Measurements from ENCODE around the gene SCAF11.

DNA sequence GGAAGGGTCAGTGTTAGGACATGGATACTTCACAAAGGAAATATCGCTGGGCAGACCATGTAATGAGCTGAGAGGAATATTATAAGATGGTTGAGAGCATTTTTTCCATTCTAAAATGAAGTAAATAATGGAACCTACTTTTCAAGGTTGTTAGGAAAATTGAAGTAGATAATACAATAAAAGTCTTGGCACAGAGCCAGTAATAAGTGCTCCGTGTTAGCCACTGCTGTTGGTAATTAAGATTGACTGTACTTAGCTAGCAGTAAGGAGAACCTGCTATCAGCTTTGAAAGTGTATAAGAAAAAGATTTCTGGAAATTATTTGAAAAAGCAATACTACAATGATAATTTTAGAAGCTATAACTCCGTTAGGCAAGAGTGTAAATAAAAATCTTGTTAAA lies 77.6 kb downstream of the SCAF11 start:
- TF ChIP-seq EZH2 (IDR thresholded peaks at IDR 0.05; ENCODE audit: borderline replicate concordance, insufficient read depth, low read length, poor library complexity, severe bottlenecking) (no peak), EP300 (conservative IDR thresholded peaks at IDR 0.05; ENCODE audit: poor library complexity, severe bottlenecking) (no peak), POLR2AphosphoS5 (IDR thresholded peaks at IDR 0.05) (no peak), MXI1 (conservative IDR thresholded peaks at IDR 0.05; ENCODE audit: poor library complexity, severe bottlenecking) (no peak), TAF1 (IDR thresholded peaks at IDR 0.05; ENCODE audit: low read depth) (no peak)
- TF ChIP-seq, protein P1, sequence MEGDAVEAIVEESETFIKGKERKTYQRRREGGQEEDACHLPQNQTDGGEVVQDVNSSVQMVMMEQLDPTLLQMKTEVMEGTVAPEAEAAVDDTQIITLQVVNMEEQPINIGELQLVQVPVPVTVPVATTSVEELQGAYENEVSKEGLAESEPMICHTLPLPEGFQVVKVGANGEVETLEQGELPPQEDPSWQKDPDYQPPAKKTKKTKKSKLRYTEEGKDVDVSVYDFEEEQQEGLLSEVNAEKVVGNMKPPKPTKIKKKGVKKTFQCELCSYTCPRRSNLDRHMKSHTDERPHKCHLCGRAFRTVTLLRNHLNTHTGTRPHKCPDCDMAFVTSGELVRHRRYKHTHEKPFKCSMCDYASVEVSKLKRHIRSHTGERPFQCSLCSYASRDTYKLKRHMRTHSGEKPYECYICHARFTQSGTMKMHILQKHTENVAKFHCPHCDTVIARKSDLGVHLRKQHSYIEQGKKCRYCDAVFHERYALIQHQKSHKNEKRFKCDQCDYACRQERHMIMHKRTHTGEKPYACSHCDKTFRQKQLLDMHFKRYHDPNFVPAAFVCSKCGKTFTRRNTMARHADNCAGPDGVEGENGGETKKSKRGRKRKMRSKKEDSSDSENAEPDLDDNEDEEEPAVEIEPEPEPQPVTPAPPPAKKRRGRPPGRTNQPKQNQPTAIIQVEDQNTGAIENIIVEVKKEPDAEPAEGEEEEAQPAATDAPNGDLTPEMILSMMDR (IDR thresholded peaks at IDR 0.05; ENCODE audit: poor library complexity, severe bottlenecking) = no peak
- TF ChIP-seq, protein P2, sequence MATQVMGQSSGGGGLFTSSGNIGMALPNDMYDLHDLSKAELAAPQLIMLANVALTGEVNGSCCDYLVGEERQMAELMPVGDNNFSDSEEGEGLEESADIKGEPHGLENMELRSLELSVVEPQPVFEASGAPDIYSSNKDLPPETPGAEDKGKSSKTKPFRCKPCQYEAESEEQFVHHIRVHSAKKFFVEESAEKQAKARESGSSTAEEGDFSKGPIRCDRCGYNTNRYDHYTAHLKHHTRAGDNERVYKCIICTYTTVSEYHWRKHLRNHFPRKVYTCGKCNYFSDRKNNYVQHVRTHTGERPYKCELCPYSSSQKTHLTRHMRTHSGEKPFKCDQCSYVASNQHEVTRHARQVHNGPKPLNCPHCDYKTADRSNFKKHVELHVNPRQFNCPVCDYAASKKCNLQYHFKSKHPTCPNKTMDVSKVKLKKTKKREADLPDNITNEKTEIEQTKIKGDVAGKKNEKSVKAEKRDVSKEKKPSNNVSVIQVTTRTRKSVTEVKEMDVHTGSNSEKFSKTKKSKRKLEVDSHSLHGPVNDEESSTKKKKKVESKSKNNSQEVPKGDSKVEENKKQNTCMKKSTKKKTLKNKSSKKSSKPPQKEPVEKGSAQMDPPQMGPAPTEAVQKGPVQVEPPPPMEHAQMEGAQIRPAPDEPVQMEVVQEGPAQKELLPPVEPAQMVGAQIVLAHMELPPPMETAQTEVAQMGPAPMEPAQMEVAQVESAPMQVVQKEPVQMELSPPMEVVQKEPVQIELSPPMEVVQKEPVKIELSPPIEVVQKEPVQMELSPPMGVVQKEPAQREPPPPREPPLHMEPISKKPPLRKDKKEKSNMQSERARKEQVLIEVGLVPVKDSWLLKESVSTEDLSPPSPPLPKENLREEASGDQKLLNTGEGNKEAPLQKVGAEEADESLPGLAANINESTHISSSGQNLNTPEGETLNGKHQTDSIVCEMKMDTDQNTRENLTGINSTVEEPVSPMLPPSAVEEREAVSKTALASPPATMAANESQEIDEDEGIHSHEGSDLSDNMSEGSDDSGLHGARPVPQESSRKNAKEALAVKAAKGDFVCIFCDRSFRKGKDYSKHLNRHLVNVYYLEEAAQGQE (IDR thresholded peaks at IDR 0.05; ENCODE audit: borderline replicate concordance) = no peak

All from neural cell (in vitro differentiated cells).